AG09309 (cell line): ENCODE measurements around the gene SINHCAF.
"Not testable (repeated sequence)": the region's sequence is repeated elsewhere in the genome, so short reads cannot be mapped to it uniquely, and the experiment has no call there.

Source experiments
- DNase-seq: peaks from one replicate; pipeline ENCODE4 v3.0.0-alpha.2; 2010; ENCODE audit warnings: low read depth
- H3K4me3 ChIP-seq: 2 replicates; pipeline ENCODE4 v1.5.1; 2011; ENCODE audit warnings: mild to moderate bottlenecking, low read depth, low read length, moderate library complexity; ENCODE audit not compliant: control insufficient read depth
- CTCF ChIP-seq: IDR thresholded peaks from 2 replicates; pipeline ENCODE4 v1.5.1; 2011; ENCODE audit warnings: mild to moderate bottlenecking, low read depth, low read length, inconsistent platforms; ENCODE audit not compliant: insufficient read depth, control insufficient read depth; ENCODE audit errors: missing control alignments

SINHCAF gene

DNA sequence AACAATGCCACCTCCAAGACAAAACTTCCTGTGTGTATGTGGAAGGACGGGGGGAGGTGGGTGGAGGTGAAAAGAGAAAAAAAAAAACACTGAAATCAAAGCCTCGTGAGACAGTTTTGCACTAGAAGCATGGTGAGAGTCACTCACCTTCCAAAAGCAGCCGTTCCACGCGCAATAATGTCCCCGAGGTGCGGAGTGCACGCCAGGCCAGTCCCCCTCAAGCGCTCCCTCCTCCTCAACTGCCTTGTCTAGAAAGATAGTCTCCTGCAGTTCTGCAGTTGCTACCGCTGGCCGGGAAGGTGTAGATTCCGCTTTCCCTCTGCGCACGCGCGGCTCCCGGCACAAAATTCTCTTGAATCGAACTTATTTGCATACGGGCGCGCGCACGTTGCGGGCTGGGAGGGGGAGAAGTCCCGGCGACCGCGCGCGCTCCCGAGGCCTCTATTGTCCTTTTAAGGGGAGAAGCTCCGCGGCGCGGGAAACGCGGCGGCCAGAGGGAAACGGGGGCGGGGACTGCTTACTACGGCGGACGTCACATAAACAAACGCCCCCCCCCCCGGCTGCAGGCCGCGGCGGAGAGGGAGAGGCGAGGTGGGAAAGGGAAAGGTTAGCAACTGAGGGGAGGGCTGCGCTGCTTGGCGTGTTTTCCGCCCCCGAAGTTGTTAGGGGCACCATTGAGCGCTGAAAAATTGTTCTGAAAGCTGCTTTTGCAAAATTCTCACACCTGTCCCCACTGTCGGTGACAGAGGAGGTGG, at the start of gene SINHCAF:
SINHCAF (minus strand) TSS at position 274 of the 755 bp plus-strand sequence. CDS start 27,946 bp downstream, outside the sequence.
- TF ChIP-seq CTCF = no peak
- peak within 1 kb of the TSS; percentile 92 for H3K4me3 ChIP-seq
- DNase-seq = peak; percentile 85

- H3K4me3 ChIP-seq = not testable (repeated sequence)
Measured at GRCh38 chr12:31375422-31375821, 49.5 kb upstream of the SINHCAF start.

DNA sequence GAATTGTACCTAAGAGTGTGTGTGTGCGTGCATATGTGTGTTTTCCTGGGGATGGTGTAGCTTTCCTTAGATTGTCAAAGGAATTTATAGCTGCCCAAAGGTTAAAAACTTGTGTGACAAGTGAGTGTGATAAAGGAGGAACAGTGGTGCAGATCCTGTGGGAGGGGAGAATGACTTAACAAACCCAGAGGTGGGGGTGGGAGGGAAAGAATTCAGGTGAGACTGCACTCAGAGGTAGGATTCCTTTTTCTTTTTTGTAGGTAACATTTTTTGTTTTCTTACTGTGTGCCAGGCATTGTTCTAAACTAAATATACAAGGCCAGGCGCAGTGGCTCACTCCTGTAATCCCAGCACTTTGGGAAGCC, 45.3 kb upstream of the SINHCAF start:
- H3K4me3 ChIP-seq = no peak overlapping the region
- TF ChIP-seq CTCF = no peak
- DNase-seq = no peak

More at GRCh38 chr12:31375422-31375821, 49.5 kb upstream of the SINHCAF start:
- DNase-seq = not testable (repeated sequence)

- H3K4me3 ChIP-seq = no peak overlapping the region; the same call in 1 of the 2 replicates
Measured at GRCh38 chr12:31370531-31371255, 44.7 kb upstream of the SINHCAF start.

GRCh38 chr12:31369712-31370521, 44.0 kb upstream of the SINHCAF start:
- TF ChIP-seq CTCF = no peak
- no peak for DNase-seq
- H3K4me3 ChIP-seq = no peak overlapping the region; the same call in none of the 2 replicates

More at GRCh38 chr12:31370531-31371255, 44.7 kb upstream of the SINHCAF start:
- no peak for TF ChIP-seq CTCF
- no peak for DNase-seq

GRCh38 chr12:31368666-31369361, 42.9 kb upstream of the SINHCAF start:
- H3K4me3 ChIP-seq = no peak overlapping the region
- no peak for DNase-seq
- TF ChIP-seq CTCF = no peak
